DND-41 (cell line): ENCODE data around the gene ATP6V1F.

Experiments
- ATAC-seq: fragments of 200-7000 bp; cut with Tn5 transposase; 3 replicates; pipeline ENCODE4 v1.9.1; 2021; ENCODE audit warnings: low read depth; ENCODE audit not compliant: insufficient read depth
- DNase-seq: peaks from one replicate; pipeline ENCODE4 v3.0.0-alpha.2; 2020
- H2AFZ ChIP-seq: 2 replicates; pipeline ENCODE4 v1.6.0; 2012; ENCODE audit warnings: low read depth, low read length
- H3K27ac ChIP-seq: 2 replicates; pipeline ENCODE4 v1.5.1; 2012; ENCODE audit warnings: low read length, inconsistent platforms
- H3K27me3 ChIP-seq: fragments of 200-600 bp; sonication (generic); 2 replicates; pipeline ENCODE4 v1.6.0; 2012; ENCODE audit warnings: low read length, mild to moderate bottlenecking, inconsistent platforms; ENCODE audit not compliant: insufficient read depth, poor library complexity
- H3K36me3 ChIP-seq: 2 replicates; pipeline ENCODE4 v1.5.1; 2012; ENCODE audit warnings: low read length, inconsistent platforms; ENCODE audit not compliant: insufficient read depth
- H3K4me1 ChIP-seq: 2 replicates; pipeline ENCODE4 v1.5.1; 2012; ENCODE audit warnings: mild to moderate bottlenecking, low read length; ENCODE audit not compliant: insufficient read depth
- H3K4me2 ChIP-seq: 2 replicates; pipeline ENCODE4 v1.6.0; 2012; ENCODE audit warnings: mild to moderate bottlenecking, moderate library complexity, low read length, inconsistent platforms; ENCODE audit not compliant: insufficient read depth
- H3K4me3 ChIP-seq, 2 experiments: fragments of 200-600 bp in 1 of 2; shearing (Covaris generic) in 1 of 2; 2 replicates each; pipeline ENCODE4 v1.5.1; 2012 to 2016; ENCODE audit warnings: inconsistent platforms in 2 of 2, low read length in 2 of 2, mild to moderate bottlenecking in 2 of 2, low read depth in 1 of 2, moderate library complexity in 1 of 2
- H3K79me2 ChIP-seq: 2 replicates; pipeline ENCODE4 v1.6.0; 2012; ENCODE audit warnings: low read length, inconsistent platforms; ENCODE audit not compliant: insufficient read depth
- H3K9ac ChIP-seq: 2 replicates; pipeline ENCODE4 v1.6.0; 2012; ENCODE audit warnings: low read depth, mild to moderate bottlenecking, inconsistent platforms, low read length, moderate library complexity
- H3K9me3 ChIP-seq: 2 replicates; pipeline ENCODE4 v1.5.1; 2012; ENCODE audit warnings: low read length, moderate library complexity, mild to moderate bottlenecking, inconsistent platforms; ENCODE audit not compliant: insufficient read depth, severe bottlenecking
- H4K20me1 ChIP-seq: 2 replicates; pipeline ENCODE4 v1.6.0; 2012; ENCODE audit warnings: low read length; ENCODE audit not compliant: insufficient read depth
- EZH2 ChIP-seq: IDR thresholded peaks from 3 replicates; pipeline ENCODE4 v1.6.1; 2012; ENCODE audit warnings: borderline replicate concordance, low read depth, mild to moderate bottlenecking, moderate library complexity, low read length, inconsistent platforms; ENCODE audit not compliant: severe bottlenecking
- TF ChIP-seq, protein P1 (sequence below): IDR thresholded peaks from 2 replicates; pipeline ENCODE4 v1.5.1; 2012; ENCODE audit warnings: borderline replicate concordance, low read length, moderate library complexity, mild to moderate bottlenecking; ENCODE audit not compliant: poor library complexity, severe bottlenecking; ENCODE audit errors: extremely low read depth

The ATP6V1F gene

DNA sequence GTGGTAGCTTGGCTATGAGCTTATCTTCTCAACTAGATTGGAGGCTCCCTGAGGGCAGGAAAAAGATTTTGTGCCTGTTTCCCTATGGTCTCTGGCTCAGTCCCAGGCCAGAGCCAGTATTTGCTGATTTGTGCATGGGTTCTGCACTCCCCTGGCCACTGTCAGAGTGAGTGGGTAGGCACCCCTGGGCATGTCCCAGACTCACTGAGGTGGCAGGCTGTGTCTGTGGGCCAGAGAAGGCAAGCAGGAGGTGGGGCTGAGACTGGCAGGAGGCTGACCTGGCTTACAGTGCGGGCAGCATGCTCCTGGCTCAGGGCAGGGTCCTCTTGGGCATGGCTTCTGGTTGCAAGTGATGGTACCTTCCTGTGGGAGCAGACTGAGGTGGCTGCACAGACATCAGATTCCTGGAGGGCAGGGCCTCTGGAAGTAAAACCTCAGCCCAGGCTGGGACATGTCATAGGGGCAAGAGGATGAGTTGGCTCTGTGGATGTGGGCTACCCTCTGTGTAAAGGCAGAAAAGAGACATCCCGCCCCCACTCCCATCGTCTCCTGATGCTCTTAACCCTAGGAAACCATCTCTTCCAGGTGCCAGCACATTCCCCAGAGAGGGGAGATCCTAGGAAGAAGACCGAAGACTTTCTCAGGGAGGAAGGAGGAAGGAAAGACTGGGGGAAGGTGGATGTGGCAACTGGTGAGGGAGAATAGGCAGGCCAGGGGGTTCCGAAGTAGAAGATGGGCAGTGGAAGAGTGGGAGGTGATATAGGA is 43.5 kb downstream of the ATP6V1F start:
- Histone ChIP-seq H3K27me3 (no peaks in the 10 kb centered on the region), H3K9me3 (no peaks in the 10 kb centered on the region), H4K20me1 (no peaks in the 10 kb centered on the region), H2AFZ (no peak overlapping the region), H3K79me2 (no peaks in the 10 kb centered on the region), H3K36me3 (no peaks in the 10 kb centered on the region), H3K4me3 (no peak overlapping the region), H3K4me1 (0 out of 2 replicates have a peak, but pooled peaks cover 3% of the 10 kb centered on the region), H3K9ac (no peak overlapping the region), H3K27ac (no peak overlapping the region), H3K4me2 (no peak overlapping the region)
- TF ChIP-seq, protein P1, sequence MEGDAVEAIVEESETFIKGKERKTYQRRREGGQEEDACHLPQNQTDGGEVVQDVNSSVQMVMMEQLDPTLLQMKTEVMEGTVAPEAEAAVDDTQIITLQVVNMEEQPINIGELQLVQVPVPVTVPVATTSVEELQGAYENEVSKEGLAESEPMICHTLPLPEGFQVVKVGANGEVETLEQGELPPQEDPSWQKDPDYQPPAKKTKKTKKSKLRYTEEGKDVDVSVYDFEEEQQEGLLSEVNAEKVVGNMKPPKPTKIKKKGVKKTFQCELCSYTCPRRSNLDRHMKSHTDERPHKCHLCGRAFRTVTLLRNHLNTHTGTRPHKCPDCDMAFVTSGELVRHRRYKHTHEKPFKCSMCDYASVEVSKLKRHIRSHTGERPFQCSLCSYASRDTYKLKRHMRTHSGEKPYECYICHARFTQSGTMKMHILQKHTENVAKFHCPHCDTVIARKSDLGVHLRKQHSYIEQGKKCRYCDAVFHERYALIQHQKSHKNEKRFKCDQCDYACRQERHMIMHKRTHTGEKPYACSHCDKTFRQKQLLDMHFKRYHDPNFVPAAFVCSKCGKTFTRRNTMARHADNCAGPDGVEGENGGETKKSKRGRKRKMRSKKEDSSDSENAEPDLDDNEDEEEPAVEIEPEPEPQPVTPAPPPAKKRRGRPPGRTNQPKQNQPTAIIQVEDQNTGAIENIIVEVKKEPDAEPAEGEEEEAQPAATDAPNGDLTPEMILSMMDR = no peak
- TF ChIP-seq EZH2 = no peak
- no peak for DNase-seq
- ATAC-seq = no peak

DNA sequence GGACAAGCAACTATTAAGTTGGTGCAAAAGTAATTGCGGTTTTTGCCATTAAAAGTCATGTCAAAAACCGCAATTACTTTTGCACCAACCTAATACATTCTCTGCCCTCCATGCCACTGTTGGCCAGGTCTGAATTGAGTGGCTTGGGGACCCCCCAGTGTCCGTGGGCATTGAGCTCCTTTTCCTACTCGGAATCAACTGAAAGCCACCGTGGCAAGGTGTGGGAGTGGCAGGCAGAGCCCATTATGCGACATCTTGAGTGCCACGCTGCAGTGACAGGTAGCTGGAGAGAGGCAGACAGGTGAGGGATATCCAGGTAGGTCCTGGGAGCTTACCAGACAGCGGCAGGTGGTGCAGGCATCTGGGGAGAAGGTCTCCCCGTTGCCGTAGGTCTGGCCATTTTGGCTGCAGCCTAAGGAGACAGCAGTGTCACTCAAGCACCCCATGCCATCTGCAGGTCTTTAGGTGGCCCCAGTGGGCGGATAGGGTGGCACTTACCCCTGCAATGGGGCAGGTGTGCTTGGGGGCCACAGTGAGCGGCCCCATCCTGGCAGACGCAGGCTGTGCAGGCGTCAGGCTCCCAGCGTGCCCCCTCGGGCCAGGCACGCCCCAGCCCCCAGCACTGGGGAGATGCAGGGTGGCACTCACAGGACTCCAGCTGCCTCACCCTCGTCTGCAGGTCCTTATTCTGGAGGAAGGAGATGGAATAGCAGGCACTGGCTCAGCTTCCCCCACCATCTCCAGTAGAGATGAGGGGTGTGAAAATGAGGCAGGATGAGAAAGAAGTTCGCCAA is 44.3 kb downstream of the ATP6V1F start:
- H3K79me2 ChIP-seq = no peaks in the 10 kb centered on the region
- no peaks in the 10 kb centered on the region for H3K9me3 ChIP-seq
- no peaks in the 10 kb centered on the region for H3K27me3 ChIP-seq
- 0 out of 2 replicates have a peak, but pooled peaks cover 3% of the 10 kb centered on the region for H3K4me1 ChIP-seq
- no peak overlapping the region for H3K4me2 ChIP-seq
- no peak overlapping the region for H3K4me3 ChIP-seq
- no peak for ATAC-seq
- no peak overlapping the region for H2AFZ ChIP-seq
- H3K27ac ChIP-seq = no peak overlapping the region
- no peaks in the 10 kb centered on the region for H4K20me1 ChIP-seq
- H3K36me3 ChIP-seq = no peaks in the 10 kb centered on the region
- TF ChIP-seq EZH2 = no peak
- TF ChIP-seq, protein P1 = no peak
- DNase-seq = no peak
- H3K9ac ChIP-seq = no peak overlapping the region

DNA sequence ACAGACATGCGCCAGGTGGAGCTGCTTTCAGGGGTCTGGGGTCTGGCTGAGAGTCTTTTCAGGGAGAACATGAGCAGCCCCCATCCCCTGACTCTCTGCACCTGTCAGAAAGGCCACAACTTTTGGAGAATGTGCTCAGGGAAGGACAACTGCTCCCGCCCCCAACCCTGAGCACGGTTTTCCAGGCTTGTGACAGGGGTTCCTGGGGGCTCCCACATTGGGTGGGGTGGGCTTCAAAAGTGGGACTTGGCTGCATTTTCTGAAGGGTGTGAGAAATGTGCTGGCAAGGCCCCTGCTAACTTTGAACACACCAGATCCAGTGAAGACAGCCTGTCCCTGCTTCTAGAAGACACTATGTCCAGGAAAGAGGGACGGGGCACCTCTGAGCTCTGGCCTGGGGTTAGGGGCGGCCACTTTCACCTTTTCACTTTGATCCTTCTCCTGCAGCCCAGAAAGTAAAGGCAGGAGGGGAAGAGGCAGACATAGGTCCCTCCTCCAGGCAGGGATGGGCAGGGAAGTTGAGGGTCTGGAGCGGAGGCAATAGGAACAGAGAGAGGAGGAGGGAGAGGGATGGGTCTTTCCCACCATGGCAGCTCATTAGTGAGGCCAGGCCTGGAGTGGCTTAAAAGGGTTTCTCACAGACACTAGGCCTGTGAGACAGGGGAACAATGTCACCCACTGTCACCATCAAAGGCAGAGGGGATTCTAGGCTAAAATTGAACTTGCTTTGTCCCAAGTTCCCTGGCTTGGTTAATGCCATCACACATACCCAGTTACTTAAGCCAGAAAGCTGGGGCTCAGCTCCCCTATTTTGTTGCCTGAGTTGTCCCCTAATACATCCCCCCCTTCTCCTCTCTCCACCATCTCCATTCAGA is 46.3 kb downstream of the ATP6V1F start:
- ATAC-seq = no peak
- no peak overlapping the region for H3K4me3 ChIP-seq
- no peak for TF ChIP-seq EZH2
- TF ChIP-seq, protein P1 = no peak

More for the DNA sequence above, 46.3 kb downstream of the ATP6V1F start:
- H4K20me1 ChIP-seq = no peaks in the 10 kb centered on the region
- H3K4me1 ChIP-seq = 0 out of 2 replicates have a peak, but pooled peaks cover 3% of the 10 kb centered on the region
- no peaks in the 10 kb centered on the region for H3K36me3 ChIP-seq
- no peak overlapping the region for H3K4me2 ChIP-seq
- DNase-seq = no peak
- H3K9ac ChIP-seq = no peak overlapping the region
- H3K27ac ChIP-seq = no peak overlapping the region
- H3K9me3 ChIP-seq = no peaks in the 10 kb centered on the region
- H2AFZ ChIP-seq = no peak overlapping the region
- no peaks in the 10 kb centered on the region for H3K27me3 ChIP-seq
- H3K79me2 ChIP-seq = no peaks in the 10 kb centered on the region
